H9 (cell line): ENCODE data around the gene ALOX15B. TPM values are rescaled to one million over a fixed set of nuclear protein-coding genes. Genes with fewer than 3 reads are reported as not detected.

Experiments
- DNase-seq: peaks from one replicate; pipeline ENCODE4 v3.0.0-alpha.2; 2017
- H2AFZ ChIP-seq: one replicate; pipeline ENCODE4 v1.6.1; 2013; ENCODE audit warnings: mild to moderate bottlenecking, low read length, control low read depth, moderate library complexity
- H2AK5ac ChIP-seq: 2 replicates; pipeline ENCODE4 v1.6.1; 2013; ENCODE audit warnings: low read length, control low read depth, mixed read lengths; ENCODE audit not compliant: insufficient read length
- H2BK120ac ChIP-seq: one replicate; pipeline ENCODE4 v1.6.1; 2013; ENCODE audit warnings: low read depth, mild to moderate bottlenecking, low read length, control low read depth, inconsistent platforms; ENCODE audit not compliant: poor library complexity, severe bottlenecking
- H2BK12ac ChIP-seq: 2 replicates; pipeline ENCODE4 v1.6.1; 2013; ENCODE audit warnings: low read length, control low read depth, mixed read lengths, low read depth; ENCODE audit not compliant: insufficient read length
- H2BK15ac ChIP-seq: 2 replicates; pipeline ENCODE4 v1.6.1; 2013; ENCODE audit warnings: low read depth, low read length, control low read depth
- H2BK20ac ChIP-seq: one replicate; pipeline ENCODE4 v1.6.1; 2013; ENCODE audit warnings: low read depth, mild to moderate bottlenecking, low read length, control low read depth, inconsistent platforms; ENCODE audit not compliant: poor library complexity, severe bottlenecking
- H2BK5ac ChIP-seq: 2 replicates; pipeline ENCODE4 v1.6.1; 2013; ENCODE audit warnings: low read length, control low read depth, mixed read lengths; ENCODE audit not compliant: insufficient read length
- H3K14ac ChIP-seq: 2 replicates; pipeline ENCODE4 v1.6.1; 2013; ENCODE audit warnings: low read length, control low read depth; ENCODE audit not compliant: insufficient read depth
- H3K18ac ChIP-seq: 2 replicates; pipeline ENCODE4 v1.6.1; 2013; ENCODE audit warnings: low read depth, mild to moderate bottlenecking, mixed read lengths, low read length, control low read depth; ENCODE audit not compliant: insufficient read length
- H3K23ac ChIP-seq: 2 replicates; pipeline ENCODE4 v1.6.1; 2013; ENCODE audit warnings: low read length, control low read depth, mixed read lengths, low read depth; ENCODE audit not compliant: insufficient read length
- H3K23me2 ChIP-seq: 2 replicates; pipeline ENCODE4 v1.6.1; 2013; ENCODE audit warnings: low read depth, mild to moderate bottlenecking, mixed read lengths, low read length, control low read depth; ENCODE audit not compliant: insufficient read length, poor library complexity, severe bottlenecking
- H3K27ac ChIP-seq: 2 replicates; pipeline ENCODE4 v1.5.1; 2013; ENCODE audit warnings: low read length, control low read depth, mixed read lengths, low read depth; ENCODE audit not compliant: insufficient read length
- H3K27me3 ChIP-seq: 2 replicates; pipeline ENCODE4 v1.6.1; 2013; ENCODE audit warnings: low read length, control low read depth, inconsistent platforms; ENCODE audit not compliant: insufficient read depth
- H3K4ac ChIP-seq: 2 replicates; pipeline ENCODE4 v1.6.1; 2013; ENCODE audit warnings: low read depth, mild to moderate bottlenecking, control low read depth, inconsistent platforms, low read length, moderate library complexity
- H3K4me1 ChIP-seq: 2 replicates; pipeline ENCODE4 v1.6.1; 2013; ENCODE audit warnings: low read length, control low read depth, inconsistent platforms; ENCODE audit not compliant: insufficient read depth
- H3K4me2 ChIP-seq: 2 replicates; pipeline ENCODE4 v1.6.1; 2013; ENCODE audit warnings: low read length, control low read depth, mixed read lengths; ENCODE audit not compliant: insufficient read length, insufficient read depth
- H3K56ac ChIP-seq: 2 replicates; pipeline ENCODE4 v1.6.1; 2013; ENCODE audit warnings: low read depth, mild to moderate bottlenecking, mixed read lengths, low read length, control low read depth; ENCODE audit not compliant: insufficient read length
- H3K79me1 ChIP-seq: 2 replicates; pipeline ENCODE4 v1.6.1; 2013; ENCODE audit warnings: low read depth, mild to moderate bottlenecking, moderate library complexity, low read length, control low read depth, inconsistent platforms; ENCODE audit not compliant: insufficient read depth, poor library complexity, severe bottlenecking
- H3K79me2 ChIP-seq: 2 replicates; pipeline ENCODE4 v1.6.1; 2013; ENCODE audit warnings: low read length, control low read depth, inconsistent platforms; ENCODE audit not compliant: insufficient read depth
- H3K9ac ChIP-seq: 2 replicates; pipeline ENCODE4 v1.6.1; 2013; ENCODE audit warnings: low read length, control low read depth, mixed read lengths; ENCODE audit not compliant: insufficient read length; ENCODE audit errors: extremely low read depth
- H3K9me3 ChIP-seq: one replicate; pipeline ENCODE4 v1.6.1; 2013; ENCODE audit warnings: low read depth, low read length, inconsistent platforms; ENCODE audit not compliant: control insufficient read depth
- H3T11ph ChIP-seq: one replicate; pipeline ENCODE4 v1.6.1; 2013; ENCODE audit warnings: mild to moderate bottlenecking, low read length, control low read depth, inconsistent platforms
- H4K20me1 ChIP-seq: one replicate; pipeline ENCODE4 v1.6.1; 2013; ENCODE audit not compliant: control insufficient read depth, insufficient read length, insufficient read depth
- H4K5ac ChIP-seq: 2 replicates; pipeline ENCODE4 v1.6.1; 2013; ENCODE audit warnings: low read depth, mild to moderate bottlenecking, mixed read lengths, low read length, control low read depth; ENCODE audit not compliant: insufficient read length
- H4K8ac ChIP-seq: replicated peaks from 2 replicates; pipeline ENCODE4 v1.6.1; 2013; ENCODE audit warnings: low read length, control low read depth, mixed read lengths, low read depth; ENCODE audit not compliant: insufficient read length
- H4K91ac ChIP-seq: 2 replicates; pipeline ENCODE4 v1.6.1; 2013; ENCODE audit warnings: low read depth, mild to moderate bottlenecking, moderate library complexity, mixed read lengths, low read length, control low read depth; ENCODE audit not compliant: insufficient read length
- H3K27ac Mint-ChIP-seq, 3 experiments: 2 replicates in 2 of 3; 3 replicates in 1 of 3; pipeline ENCODE4 v1.8.0; 2020 to 2021; ENCODE audit warnings: mixed read lengths in 3 of 3, mild to moderate bottlenecking in 1 of 3, moderate library complexity in 1 of 3
- H3K27me3 Mint-ChIP-seq: 2 replicates; pipeline ENCODE4 v1.8.0; 2021; ENCODE audit warnings: low read depth, mild to moderate bottlenecking, moderate library complexity, mixed read lengths
- H3K36me3 Mint-ChIP-seq, 3 experiments: 2 replicates in 2 of 3; 3 replicates in 1 of 3; pipeline ENCODE4 v1.8.0; 2020 to 2021; ENCODE audit warnings: low read depth in 3 of 3, mixed read lengths in 3 of 3; ENCODE audit not compliant: insufficient read depth in 1 of 3
- H3K4me1 Mint-ChIP-seq, 2 experiments: 2 replicates each; pipeline ENCODE4 v1.8.0; 2020; ENCODE audit warnings: mixed read lengths in 2 of 2
- H3K4me3 Mint-ChIP-seq, 2 experiments: 2 replicates in 1 of 2; 3 replicates in 1 of 2; pipeline ENCODE4 v1.8.0; 2020 to 2021; ENCODE audit warnings: mild to moderate bottlenecking in 2 of 2, mixed read lengths in 2 of 2, moderate library complexity in 1 of 2
- H3K9me3 Mint-ChIP-seq, 2 experiments: 2 replicates in 1 of 2; 3 replicates in 1 of 2; pipeline ENCODE4 v1.8.0; 2020; ENCODE audit warnings: mild to moderate bottlenecking in 2 of 2, mixed read lengths in 2 of 2, moderate library complexity in 1 of 2
- CTCF ChIP-seq: fragments of 200-600 bp; sonication (generic); conservative IDR thresholded peaks from 3 replicates; pipeline ENCODE4 v1.8.0; 2021; ENCODE audit warnings: antibody characterized with exemption, mild to moderate bottlenecking
- WGBS: extraction: QIAGEN DNeasy Blood & Tissue Kit; methylation state at CpG from one replicate; pipeline ENCODE4 v1.1.7; 2013; ENCODE audit warnings: missing lambda C conversion rate, low lambda C conversion rate, mixed read lengths; ENCODE audit not compliant: insufficient read length; ENCODE audit errors: extremely low coverage; 5-methylcytosine and 5-hydroxymethylcytosine counted together
- total RNA-seq: library from RNA; stranded (reverse); gene quantifications from 2 replicates; pipeline ENCODE4 v1.2.1, GENCODE V29; 2021

ALOX15B gene
- total RNA-seq, 1 experiment from 2014 or later, result not detected

- Histone ChIP-seq H3K4ac (no peak overlapping the region), H4K20me1 (no peaks in the 10 kb centered on the region), H2BK15ac (no peak overlapping the region), H3K79me1 (no peaks in the 10 kb centered on the region), H3K14ac (no peak overlapping the region), H3K27me3 (peaks cover 8% of the 10 kb centered on the region; the same call in 1 of the 2 replicates), H3K4me1 (no peaks in the 10 kb centered on the region; the same call in 1 of the 2 replicates), H2BK20ac (no peak overlapping the region), H3K9me3 (no peaks in the 10 kb centered on the region), H3T11ph (no peak overlapping the region), H3K79me2 (no peaks in the 10 kb centered on the region), H3K56ac (no peak overlapping the region), H2BK12ac (no peak overlapping the region), H3K23ac (no peak overlapping the region), H4K5ac (no peak overlapping the region), H2BK120ac (no peak overlapping the region), H2AFZ (no peak overlapping the region), H4K8ac (no peak overlapping the region), H3K27ac (no peak overlapping the region), H3K9ac (no peak overlapping the region), H2BK5ac (no peak overlapping the region), H2AK5ac (no peak overlapping the region), H3K18ac (no peak overlapping the region), H3K23me2 (no peaks in the 10 kb centered on the region), H3K4me2 (peak overlapping the region; percentile 30), H4K91ac (no peak overlapping the region)
- peaks cover 37% of the 10 kb centered on the region for H3K27me3 Mint-ChIP-seq
- H3K27ac Mint-ChIP-seq, result no peak overlapping the region
- DNase-seq, result peak; percentile 51
- no peaks in the 10 kb centered on the region; a peak in 2 of 5 replicates for H3K9me3 Mint-ChIP-seq
- no peaks in the 10 kb centered on the region for H3K36me3 Mint-ChIP-seq
- peak overlapping the region in 1 of 2 experiments; percentile 72; a peak in 3 of 5 replicates for H3K4me3 Mint-ChIP-seq
- TF ChIP-seq CTCF, result no peak
- WGBS, result no CpG with 5 or more reads among the region's 92 CpGs
- H3K4me1 Mint-ChIP-seq, result peaks cover 12 to 17% of the 10 kb centered on the region in 2 experiments
These were observed 35.9 kb upstream of the ALOX15B start for GRCh38 chr17:8002721-8003593.
